ENCODE results near the gene FAM219A.

DNA sequence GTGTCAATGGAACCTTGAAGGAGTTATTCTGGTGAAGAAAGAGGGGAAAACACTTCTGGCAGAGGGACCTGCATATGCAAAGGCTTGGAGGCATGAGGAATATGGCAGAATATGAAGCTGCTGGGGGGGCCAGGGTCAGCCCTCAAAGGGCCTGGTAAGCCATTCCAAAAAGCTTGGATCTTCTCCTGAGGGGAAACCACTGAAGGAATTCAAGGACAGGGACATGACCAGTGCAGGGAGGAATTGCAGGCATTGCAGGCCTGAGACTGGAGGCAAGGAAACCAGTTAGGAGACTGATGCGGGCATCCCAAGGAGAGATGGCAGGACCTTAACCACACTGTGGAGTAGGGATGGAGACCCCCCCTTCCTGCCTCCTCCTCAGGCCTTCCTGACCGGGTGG lies 43.0 kb upstream of the FAM219A start:
- TF ChIP-seq, protein P1, sequence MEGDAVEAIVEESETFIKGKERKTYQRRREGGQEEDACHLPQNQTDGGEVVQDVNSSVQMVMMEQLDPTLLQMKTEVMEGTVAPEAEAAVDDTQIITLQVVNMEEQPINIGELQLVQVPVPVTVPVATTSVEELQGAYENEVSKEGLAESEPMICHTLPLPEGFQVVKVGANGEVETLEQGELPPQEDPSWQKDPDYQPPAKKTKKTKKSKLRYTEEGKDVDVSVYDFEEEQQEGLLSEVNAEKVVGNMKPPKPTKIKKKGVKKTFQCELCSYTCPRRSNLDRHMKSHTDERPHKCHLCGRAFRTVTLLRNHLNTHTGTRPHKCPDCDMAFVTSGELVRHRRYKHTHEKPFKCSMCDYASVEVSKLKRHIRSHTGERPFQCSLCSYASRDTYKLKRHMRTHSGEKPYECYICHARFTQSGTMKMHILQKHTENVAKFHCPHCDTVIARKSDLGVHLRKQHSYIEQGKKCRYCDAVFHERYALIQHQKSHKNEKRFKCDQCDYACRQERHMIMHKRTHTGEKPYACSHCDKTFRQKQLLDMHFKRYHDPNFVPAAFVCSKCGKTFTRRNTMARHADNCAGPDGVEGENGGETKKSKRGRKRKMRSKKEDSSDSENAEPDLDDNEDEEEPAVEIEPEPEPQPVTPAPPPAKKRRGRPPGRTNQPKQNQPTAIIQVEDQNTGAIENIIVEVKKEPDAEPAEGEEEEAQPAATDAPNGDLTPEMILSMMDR (conservative IDR thresholded peaks at IDR 0.05; ENCODE audit: low read length), result no peak
- no peak for TF ChIP-seq EZH2phosphoT487 (IDR thresholded peaks at IDR 0.05; ENCODE audit: borderline replicate concordance, low read depth, low read length)
